Stimulated activated CD8-positive, alpha-beta memory T cell treated with anti-CD3 and anti-CD28 coated beads, Interleukin-4, amount 100 ng/mL, for 4 hours (primary cell): ENCODE measurements around the gene PPP6R1.

ENCODE experiments used
- DNase-seq, 2 donors: peaks; one replicate each; pipeline ENCODE4 v3.0.0-alpha.2; 2020; ENCODE audit warnings: low read depth in 2 of 2, low spot score in 1 of 2

PPP6R1 gene

DNA sequence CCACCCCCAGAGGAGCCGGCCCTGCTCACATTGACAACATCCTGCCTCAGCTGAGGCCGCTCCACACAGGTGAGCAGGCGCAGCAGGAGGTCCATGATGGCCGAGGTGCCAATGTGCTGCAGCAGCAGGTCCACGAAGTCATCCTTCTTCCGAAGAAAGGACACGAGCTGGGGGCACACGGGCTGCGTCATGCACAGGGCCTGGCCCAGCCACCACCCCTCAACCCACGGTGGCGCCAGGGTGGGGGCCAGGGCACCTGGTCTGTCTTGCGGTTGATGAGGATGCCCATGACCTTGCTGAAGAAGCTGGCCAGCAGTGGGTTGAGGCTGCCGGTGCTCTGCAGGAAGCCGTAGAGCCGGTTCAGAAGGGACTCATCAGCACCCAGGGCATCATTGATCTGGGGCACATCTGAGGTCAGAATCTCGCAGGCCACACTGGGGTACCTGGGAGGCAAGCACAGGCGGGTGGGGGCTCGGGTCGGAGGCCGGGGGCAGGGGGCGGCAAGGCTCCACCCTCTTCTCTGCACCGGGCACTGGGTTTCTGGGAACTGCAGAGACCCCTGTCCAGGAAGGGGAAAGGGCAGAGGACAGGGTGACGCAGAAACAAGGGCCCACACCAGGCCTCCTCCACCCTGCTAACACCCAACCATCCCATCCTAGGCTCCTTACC is 13.4 kb downstream of the PPP6R1 start:
- DNase-seq, result no peak

DNA sequence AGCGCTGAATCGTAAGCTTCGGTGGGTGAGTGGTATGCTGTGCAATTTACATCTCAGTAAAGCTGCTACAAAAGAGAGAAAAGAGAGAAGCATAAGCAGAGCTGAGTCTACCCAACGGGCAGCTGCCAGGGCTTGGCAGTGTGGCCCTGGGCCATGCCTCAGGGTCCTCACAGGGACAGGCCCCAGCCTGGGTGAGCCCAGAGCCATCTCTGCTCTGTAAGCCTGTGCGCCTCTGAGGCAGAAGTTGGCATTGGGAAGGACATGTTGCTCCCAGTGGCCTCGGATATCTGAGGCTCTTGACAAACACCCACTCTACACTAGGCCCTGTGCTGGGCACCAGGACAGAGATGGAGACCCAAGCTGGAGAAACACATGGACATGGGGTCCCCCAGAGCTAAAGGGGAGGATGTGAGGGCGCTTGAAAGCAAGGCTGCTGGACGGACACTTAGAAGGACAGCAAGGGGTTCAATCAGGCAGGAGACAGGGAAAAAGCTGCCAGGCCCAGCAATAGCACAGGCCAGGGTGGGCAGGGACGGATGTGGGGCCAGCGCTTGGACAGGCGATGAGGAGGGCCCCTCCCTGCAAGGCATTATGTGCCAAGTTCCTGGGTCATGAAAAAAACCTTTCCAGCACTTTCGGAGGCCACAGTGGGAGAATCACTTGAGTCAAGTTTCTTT is 14.7 kb downstream of the PPP6R1 start:
- DNase-seq, result no peak

DNA sequence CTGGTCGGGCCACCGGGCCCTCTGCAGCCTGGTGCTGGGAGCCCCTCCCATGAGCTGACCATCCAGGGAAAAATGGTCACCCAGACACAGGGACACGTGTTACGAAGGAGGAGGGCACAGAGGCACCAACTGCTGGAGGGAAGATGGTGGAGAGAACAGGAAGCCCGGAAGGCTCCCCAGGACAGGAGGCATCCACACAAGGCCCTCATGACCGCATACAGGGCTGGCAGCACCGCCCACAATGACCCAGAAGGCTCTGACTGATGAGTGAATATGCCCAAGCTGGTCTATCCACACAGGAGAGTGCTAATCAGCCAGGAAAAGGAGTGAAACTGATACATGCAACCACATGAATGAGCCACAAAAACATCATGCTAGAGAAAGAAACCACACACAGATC is 16.3 kb downstream of the PPP6R1 start:
- no peak for DNase-seq

DNA sequence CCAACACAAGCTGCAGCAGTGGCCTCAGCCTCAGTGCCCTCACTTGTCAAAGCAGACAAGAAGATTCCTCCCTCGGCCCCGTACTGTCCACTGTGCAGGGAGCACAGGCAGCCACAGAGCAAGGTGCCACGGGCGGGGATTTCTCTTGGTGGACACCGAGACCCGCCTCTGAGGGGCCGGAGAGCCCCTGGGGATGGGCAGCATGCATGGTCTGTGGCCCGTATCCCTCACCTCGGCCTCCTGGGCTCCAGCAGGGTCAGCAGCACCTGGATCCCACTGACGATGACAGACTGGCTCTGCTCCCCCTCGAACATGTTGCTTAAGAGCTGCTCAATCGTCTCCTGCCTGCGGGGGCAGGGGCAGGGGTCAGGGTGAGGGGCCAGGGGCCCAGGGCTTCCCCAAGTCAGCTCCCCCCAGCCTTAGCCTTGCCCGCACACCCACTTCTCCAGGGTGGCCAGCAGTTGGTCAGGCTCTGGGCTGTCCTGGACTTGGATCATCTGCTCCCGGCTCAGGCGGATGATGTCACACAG is 16.8 kb downstream of the PPP6R1 start:
- no peak for DNase-seq

DNA sequence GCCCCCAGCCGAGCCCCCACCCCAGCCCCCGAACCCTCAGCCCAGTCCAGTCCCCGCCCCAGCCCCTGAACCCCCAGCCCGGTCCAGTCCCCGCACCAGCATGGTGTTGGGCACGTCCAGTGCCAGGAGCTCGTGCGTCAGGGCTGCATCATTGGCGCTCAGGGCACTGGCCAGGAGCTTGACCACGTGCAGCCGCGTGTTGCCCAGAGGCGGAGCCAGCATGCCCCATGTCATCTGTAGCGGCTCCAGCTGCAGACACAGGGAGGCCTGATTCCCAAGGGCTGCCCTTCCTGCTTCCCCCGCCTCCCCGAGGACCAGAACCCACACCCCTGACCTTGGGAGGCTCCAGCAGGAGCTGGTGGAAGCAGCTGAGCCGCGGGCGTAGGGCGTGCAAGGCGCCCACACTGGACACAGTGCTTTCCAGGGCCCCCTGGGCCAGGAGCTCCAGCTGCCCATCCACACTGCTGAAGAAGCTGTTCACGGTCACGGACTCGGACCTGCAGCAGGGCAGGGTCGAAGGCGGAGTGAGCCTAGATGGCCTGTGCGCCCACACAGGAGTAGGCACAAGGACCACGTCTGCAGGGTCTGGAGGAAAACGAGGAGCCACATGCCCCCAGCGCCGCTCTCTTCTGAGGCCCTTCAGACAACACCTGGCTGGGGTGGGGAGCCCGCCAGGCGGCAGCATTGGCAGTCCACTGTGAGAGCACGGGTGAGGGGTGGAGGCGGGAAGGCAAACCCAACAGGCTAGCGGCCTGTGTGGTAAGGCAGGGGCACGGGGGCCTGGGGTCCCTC is 17.5 kb downstream of the PPP6R1 start:
- DNase-seq, result no peak

DNA sequence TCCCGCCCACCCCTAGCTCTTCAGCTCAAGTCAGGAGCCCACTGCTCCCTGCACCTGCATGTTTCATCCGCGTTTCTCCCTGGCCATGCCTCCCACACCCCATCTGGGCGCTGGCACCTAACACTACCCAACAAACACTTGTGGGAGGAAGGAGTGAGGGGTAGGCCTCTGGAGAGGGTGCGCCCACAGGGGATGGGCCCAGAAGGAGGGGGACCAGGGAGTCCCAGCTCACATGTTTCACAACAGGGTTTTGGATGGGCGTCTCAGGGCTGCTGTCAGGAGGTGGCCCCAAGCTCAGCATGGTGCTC is 18.1 kb downstream of the PPP6R1 start:
- no peak for DNase-seq

DNA sequence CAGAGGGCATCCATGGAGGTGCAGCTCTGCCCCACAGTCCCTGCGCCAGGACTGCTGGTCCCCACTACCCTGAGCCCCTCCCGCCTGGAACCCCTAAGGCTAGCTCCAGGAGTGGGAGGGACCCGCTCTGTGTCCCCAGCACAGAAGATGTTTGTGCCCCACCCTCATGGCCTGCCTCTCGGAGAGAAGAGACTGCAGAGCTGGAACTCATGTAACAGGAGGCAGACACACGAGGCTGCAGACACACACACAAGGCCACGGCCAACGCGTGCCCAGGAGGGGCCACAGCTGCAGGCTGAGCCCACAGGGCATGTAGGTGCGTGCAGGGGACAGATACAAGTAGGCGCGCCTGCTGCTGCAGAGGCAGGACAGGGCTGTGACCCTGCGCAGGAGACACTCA is 19.8 kb downstream of the PPP6R1 start:
- DNase-seq, result no peak

DNA sequence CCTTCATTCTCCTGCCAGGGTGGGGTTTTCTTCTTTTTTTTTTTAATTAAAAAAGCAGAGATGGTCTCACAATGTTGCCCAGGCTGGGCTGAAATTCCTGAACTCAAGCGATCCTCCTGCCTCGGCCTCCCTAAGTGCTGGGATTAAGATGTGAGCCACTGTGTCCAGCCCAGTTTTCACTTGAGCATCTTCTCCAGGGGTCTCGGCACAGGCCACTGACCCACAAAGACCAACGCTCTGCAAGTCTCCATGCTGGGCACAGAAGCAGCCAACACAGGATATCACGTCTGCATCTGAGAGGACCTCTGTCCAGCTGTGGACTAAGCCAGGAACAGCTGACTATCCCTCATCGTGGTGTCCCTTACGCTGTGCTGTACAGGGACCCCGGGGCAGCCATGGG is 20.8 kb downstream of the PPP6R1 start:
- DNase-seq, result no peak

DNA sequence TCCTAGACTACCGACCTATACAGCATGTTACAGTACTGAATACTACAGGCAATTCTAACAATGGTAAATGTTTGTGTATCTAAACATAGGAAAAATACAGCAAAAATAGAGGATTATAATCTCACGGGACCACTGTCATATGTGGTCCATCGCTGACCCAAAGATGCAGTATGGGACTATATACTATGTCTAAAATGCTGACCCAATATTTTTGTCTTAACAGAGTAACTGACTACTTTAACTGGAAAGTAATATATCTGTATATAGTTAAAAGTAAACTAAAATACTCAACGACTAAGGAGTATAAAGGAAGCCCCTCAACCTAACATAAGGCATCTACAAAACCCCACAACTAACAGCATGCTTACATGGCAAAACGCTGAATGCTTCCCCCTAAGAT is 25.8 kb downstream of the PPP6R1 start:
- DNase-seq, result no peak

DNA sequence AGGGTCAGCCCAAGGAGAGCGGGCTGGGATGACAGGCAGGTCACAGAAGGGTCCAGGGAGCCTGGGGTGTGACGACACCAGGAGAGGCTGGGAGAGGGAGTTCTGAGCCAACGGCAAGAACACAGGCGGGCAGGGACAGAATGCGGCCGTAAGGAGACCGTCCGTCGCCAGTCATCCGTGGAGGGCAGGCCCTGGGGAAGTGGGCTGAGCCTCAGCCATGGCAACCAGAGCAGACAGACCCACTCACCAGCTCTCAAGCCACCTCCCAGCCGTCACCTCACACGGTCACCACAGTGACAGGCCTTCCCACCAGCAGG is 26.6 kb downstream of the PPP6R1 start:
- DNase-seq, result no peak

DNA sequence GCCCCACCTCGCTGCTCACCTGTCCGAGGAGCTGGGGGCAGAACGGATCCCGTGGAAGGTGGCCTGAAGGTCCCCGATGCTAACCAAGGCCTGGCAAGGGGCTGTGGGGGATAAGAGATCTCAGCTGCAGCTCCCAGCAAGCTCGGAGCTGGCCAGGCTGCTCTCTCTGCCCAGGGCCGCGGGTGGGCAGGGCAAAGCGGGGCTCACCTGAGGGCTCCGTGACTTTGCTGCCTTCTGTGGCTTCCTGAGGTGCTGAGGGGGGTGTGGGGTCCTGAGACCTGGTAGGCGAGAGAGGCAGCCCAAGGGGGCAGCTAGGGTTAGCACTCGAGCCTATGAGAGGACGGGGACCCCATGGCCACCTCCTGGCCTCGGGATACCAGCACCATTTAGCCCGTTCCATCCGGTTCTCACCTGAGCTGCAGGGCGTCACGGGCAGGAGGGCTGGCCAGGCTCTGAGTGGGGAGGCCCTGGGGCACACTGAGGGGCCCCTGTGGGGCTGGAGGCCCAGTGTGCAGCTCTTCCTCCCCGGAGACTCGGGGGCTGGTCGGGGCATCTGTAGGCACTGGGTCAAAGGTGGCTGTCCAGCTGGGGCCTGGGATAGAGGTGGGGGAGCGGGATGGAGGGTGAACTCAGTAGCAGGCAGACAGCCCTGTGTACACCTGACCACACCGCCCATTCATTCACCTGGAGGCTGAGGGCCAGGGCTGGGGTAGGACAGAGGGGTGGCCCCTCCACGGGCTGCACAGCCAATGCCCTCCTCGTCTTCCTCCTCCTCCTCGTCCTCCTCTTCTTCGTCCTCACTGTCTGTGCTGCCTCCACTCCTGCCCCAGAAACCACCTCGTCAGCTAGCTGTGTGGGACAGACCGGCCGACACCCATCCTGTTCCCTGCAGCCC is 27.2 kb downstream of the PPP6R1 start:
- no peak for DNase-seq

DNA sequence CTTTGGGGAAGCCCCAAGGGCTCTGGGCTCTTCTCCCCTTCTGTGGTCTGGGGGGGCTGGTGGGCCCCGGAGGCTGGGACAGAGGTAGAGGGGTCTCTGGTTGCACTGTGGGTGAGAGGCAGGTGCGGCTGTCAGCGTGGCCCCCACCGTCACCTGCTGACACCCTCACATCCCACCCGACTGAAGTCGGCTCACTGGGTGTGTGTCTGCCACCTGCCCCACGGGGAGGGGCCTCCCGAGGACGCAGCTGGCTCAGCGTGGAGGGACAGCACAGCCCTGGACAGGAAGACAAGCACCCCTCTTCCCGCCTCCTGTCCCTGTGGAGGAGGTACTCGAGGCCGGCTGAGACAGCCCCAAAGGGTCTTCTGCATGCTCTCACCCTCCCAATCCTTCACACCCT is 28.0 kb downstream of the PPP6R1 start:
- DNase-seq, result no peak

DNA sequence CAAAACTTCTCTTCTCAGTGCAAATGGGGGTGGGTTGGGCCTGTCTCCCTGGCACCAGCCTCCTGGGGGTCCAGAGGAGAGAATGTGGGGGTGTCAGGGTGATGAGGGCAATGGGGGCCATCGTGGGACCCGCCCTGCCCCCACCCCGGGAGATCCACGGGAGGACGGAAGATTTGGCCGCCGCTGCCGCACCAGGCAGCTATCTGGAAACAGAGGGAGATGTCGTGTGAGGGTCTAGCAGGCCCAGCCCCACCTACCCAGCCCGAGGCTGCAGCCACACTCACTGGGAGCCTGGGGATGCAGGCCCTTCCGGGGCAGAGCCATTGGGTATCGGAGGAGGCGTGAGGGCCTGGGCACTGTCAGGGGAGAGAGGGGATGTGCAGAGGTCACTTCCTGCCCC is 28.5 kb downstream of the PPP6R1 start:
- no peak for DNase-seq

DNA sequence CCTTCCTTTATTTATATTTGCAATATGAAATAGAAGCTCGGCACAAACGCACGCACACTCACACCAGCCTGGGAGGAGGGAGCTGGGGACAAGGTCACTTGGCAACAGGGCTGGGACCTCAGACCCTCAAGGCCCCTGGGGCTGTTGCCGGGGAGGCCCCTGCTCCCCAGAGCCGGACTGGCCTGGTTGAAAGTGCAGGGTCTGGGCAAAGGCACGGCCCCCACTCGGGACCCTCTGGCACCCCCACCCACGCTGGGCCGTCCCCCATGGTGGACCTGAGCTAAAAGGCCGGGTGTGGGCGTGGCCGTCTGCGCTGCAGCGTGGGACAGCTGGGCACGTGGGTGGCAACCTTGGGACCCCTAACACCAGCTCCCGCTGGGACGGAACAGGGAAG is 29.0 kb downstream of the PPP6R1 start:
- DNase-seq, result no peak

DNA sequence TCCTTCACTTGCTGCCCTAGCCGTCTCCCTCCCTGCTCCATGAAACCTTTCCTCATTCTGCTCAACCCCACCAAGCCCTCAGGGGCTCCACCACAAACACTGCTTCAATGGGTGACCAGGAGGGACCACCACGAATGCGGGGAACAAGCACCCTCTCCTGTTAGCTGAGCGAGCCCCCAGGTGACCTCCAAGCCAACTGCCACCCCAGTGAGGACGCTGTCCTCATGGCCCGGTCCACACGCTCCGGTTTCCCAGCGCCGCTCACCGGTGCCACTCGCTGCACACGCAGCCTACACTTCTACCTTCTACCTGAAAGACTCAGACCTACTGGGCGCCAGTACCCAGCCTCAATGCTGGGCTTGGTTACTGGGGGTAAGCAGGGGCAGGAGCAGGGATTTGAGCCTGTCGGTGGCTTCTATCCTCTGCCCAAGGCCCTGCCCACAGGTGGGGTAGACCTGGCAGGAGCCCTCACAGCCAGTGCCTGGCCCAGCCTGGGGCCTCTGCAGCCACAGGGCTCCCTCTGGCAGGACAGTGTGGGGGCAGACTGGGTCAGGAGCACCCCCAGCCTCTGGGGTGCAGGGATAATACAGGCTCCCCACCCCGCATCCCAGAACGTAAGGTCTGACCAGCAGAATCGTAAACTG is 29.6 kb downstream of the PPP6R1 start:
- no peak for DNase-seq

DNA sequence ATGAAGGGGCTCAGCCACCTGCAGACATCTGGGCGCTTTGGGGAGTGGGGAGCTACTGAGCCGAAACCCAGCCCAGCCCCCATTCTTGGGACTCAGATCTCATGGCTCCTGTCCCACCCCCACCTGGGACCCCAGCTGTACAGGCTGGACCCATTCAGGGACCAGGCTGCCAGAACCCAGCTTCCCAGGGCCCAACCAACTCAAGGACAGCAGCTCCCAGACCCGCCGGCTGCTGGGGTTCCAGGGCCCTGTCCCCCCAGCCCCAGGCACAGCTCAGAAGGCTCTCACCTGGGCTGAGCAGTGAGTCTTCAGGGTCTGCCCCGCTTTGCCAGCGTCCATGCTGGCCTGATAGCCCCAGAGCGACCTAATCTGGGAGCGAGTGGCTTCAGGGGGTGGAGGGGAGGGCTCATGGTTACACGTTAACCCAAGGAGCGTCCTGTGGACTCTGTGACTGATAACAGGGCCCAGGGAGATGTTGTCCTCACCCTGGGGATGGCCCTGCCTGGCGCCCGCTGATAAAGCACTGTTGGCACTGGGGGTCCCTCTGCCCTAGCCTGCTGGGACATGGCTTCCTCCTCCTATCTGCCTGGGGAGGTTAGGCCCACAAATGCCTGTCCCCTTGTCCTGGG is 30.3 kb downstream of the PPP6R1 start, which contains the start of gene TMEM86B:
TMEM86B (minus strand) TSS at position 361 of the 629 bp plus-strand sequence; CDS start at position 339, 22 bp downstream.
- DNase-seq, result no peak

DNA sequence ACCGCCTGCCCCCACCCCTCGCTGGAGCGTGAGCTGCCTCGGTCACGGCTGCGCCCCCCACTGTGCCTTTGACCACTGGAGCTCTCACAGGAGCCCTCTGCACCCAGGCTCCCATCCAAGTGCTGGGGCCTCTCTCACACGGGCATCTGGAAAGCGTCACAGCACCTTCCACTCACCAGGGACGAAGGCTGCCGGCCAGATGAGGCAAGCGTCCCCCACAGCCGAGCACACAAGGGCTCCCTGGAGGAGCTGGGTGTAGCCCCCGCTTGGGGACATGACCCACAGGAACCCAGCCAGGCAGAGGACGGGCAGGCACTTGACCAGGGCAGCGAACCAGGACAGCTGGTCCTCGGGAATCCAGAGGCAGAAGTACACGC is 30.8 kb downstream of the PPP6R1 start:
- no peak for DNase-seq

DNA sequence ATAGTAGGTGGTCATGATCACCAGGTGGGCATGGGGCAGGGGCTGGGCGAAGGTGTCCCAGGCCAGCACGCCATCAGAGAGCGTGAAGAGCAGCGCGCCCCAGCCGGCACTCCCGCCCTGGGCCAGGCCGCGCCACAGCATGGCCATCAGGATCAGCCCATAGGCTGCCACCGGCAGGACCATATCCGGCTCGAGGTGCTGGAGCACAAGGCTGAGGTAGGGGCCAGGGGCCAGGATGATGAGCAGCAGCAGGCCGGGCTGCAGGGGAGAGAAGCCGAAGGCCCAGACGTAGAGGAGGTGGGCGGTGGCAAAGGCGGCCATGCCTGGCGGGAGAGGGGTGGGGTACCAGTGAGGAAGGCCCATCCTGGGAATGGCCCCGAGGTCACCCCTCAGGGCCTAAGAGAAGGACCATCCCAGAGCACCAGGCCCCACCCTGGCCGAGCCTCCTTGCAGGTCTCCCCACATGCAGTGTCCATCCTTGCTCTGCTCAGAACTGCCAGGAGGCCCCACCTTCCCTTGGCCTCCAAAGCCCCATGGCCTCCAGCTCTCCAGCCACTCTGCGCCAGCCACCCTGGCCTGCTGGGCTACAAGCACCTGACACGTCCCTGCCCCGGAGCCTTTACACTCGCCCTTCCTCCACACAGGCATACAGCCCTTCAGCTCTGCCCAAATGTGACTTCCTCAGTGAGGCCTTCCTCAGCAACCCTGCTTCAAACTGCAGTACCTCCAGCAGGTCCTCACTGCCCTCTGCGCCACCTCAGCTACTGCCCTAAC is 31.4 kb downstream of the PPP6R1 start:
- no peak for DNase-seq

DNA sequence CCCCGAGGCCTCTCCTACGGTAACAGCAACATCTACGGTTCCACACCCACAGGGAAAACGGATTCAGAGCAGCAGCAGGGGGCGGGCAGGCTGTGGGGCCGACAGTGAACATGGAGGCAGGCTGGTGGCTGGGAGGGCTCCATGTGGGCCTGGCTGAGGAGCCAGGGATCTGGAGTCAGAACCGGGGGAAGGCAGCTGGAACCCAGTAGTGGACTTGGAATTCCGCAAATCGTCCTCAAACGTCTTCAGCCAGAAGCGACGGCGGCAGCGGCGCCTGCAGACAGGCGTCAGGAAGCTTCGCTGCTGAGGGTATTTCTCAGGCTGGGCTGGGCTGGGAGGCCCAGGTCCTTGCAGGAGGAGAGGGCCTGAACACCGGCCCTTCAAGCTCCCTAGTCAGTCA is 32.0 kb downstream of the PPP6R1 start:
- no peak for DNase-seq

DNA sequence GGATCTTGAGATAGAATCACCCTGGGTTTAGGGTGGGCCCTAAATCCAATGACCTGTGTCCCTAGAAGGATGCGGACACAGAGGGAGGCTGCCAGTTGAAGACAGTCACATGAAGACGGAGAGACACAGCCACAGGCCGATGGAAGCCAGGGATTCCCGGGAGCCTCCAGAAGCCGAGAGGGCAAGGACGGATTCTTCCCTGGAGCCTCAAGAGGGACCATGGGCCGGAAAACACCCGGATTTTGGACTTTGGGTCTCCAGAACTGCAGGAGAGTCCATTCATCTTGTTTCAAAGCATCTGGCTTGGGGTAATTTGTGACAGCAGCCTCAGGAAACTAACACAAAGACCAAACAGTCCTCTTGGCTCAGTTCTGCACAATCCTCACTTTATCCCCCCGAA is 32.5 kb downstream of the PPP6R1 start:
- no peak for DNase-seq
